ENCODE results near the gene RRAS2. TPM values are rescaled to one million over a fixed set of nuclear protein-coding genes. Genes with fewer than 3 reads are reported as not detected.

The RRAS2 gene
- polyA plus RNA-seq, 1 of the 3 experiments (the other 2 are of a cell fraction): 53.3 TPM

GRCh38 chr11:14259878-14260277, 99.1 kb downstream of the RRAS2 start:
- Histone ChIP-seq H4K20me1 (ENCODE audit: insufficient read depth) (no peaks in the 10 kb centered on the region), H3F3A (replicated peaks; ENCODE audit: insufficient read depth) (no peaks in the 10 kb centered on the region), H3K79me2 (ENCODE audit: insufficient read depth) (no peaks in the 10 kb centered on the region), H3K9me3 (no peaks in the 10 kb centered on the region), H3K27ac (ENCODE audit: low read depth in 2 of 2, low read length in 1 of 2) (no peak overlapping the region), H3K27me3 (ENCODE audit: insufficient read depth) (no peaks in the 10 kb centered on the region), H2AFZ (ENCODE audit: low read depth) (no peak overlapping the region), H3K4me3 (ENCODE audit: low read depth in 2 of 2, low read length in 1 of 2) (no peak overlapping the region), H3K4me1 (ENCODE audit: control insufficient read depth in 1 of 2, insufficient read depth in 2 of 2, low read depth in 1 of 2, low read length in 1 of 2) (no peaks in the 10 kb centered on the region; a peak in 1 of 4 replicates), H3K9me2 (no peaks in the 10 kb centered on the region), H3K36me3 (replicated peaks in 1 of 2; ENCODE audit: control insufficient read depth in 1 of 2, insufficient read depth in 2 of 2, low read length in 1 of 2) (no peaks in the 10 kb centered on the region), H3K9ac (no peak overlapping the region), H3K4me2 (no peak overlapping the region)
- ChIA-PET CTCF (no interaction called here), POLR2A (no interaction called here)
- WGBS (ENCODE audit: low lambda C conversion rate): 80% methylated on average over 1 of the region's 1 CpG
- DNase-seq: no peak
- TF ChIP-seq POLR2AphosphoS5 (IDR thresholded peaks at IDR 0.05; ENCODE audit: low read depth, low read length) (no peak), NRF1 (IDR thresholded peaks at IDR 0.05; ENCODE audit: low read depth, low read length) (no peak), SMC3 (IDR thresholded peaks at IDR 0.05; ENCODE audit: low read depth, low read length) (no peak), REST (IDR thresholded peaks at IDR 0.05; ENCODE audit: low read depth, low read length) (no peak), NFIC (IDR thresholded peaks at IDR 0.05; ENCODE audit: borderline replicate concordance) (no peak)

GRCh38 chr11:14259186-14259784, 99.7 kb downstream of the RRAS2 start:
- no peak overlapping the region for H3K4me2 ChIP-seq
- no peaks in the 10 kb centered on the region for H3K9me2 ChIP-seq
- no peaks in the 10 kb centered on the region for H3F3A ChIP-seq (replicated peaks; ENCODE audit: insufficient read depth)
- H3K4me1 ChIP-seq (ENCODE audit: control insufficient read depth in 1 of 2, insufficient read depth in 2 of 2, low read depth in 1 of 2, low read length in 1 of 2): no peaks in the 10 kb centered on the region; a peak in 1 of 4 replicates
- H4K20me1 ChIP-seq (ENCODE audit: insufficient read depth): no peaks in the 10 kb centered on the region
- no peak overlapping the region for H2AFZ ChIP-seq (ENCODE audit: low read depth)
- H3K27ac ChIP-seq (ENCODE audit: low read depth in 2 of 2, low read length in 1 of 2): no peak overlapping the region
- 89% methylated on average over 37 of the region's 38 CpGs for WGBS (ENCODE audit: low lambda C conversion rate)
- no peak overlapping the region for H3K4me3 ChIP-seq (ENCODE audit: low read depth in 2 of 2, low read length in 1 of 2)
- H3K27me3 ChIP-seq (ENCODE audit: insufficient read depth): no peaks in the 10 kb centered on the region
- H3K36me3 ChIP-seq (replicated peaks in 1 of 2; ENCODE audit: control insufficient read depth in 1 of 2, insufficient read depth in 2 of 2, low read length in 1 of 2): no peaks in the 10 kb centered on the region
- CTCF ChIA-PET: no interaction called here
- POLR2A ChIA-PET: interaction anchor here (0.7 kb wide), 1 partner anchor 8 kb away, joined by 3 read pairs; no protein-coding TSS in a partner anchor
- H3K9me3 ChIP-seq: no peaks in the 10 kb centered on the region
- no peak overlapping the region for H3K9ac ChIP-seq
- H3K79me2 ChIP-seq (ENCODE audit: insufficient read depth): no peaks in the 10 kb centered on the region
- no peak for DNase-seq
- TF ChIP-seq GATA2 (CRISPR knock-in tag; IDR thresholded peaks at IDR 0.05): no peak
- no peak for TF ChIP-seq FOXM1 (IDR thresholded peaks at IDR 0.05; ENCODE audit: low read depth)
- TF ChIP-seq YY1 (IDR thresholded peaks at IDR 0.05; ENCODE audit: low read depth): no peak
- no peak for TF ChIP-seq SIN3A (IDR thresholded peaks at IDR 0.05; ENCODE audit: borderline replicate concordance, low read depth, low read length)
- TF ChIP-seq RXRA (IDR thresholded peaks at IDR 0.05; ENCODE audit: borderline replicate concordance, low read depth): no peak
- TF ChIP-seq NFIC (IDR thresholded peaks at IDR 0.05; ENCODE audit: borderline replicate concordance): no peak
- TF ChIP-seq REST (IDR thresholded peaks at IDR 0.05; ENCODE audit: low read depth, low read length): no peak
- TF ChIP-seq GABPA (IDR thresholded peaks at IDR 0.05; ENCODE audit: low read depth): no peak
- no peak for TF ChIP-seq MAX (IDR thresholded peaks at IDR 0.05; ENCODE audit: low read depth)
- no peak for TF ChIP-seq ZBTB33 (IDR thresholded peaks at IDR 0.05; ENCODE audit: borderline replicate concordance, low read depth)
- no peak for TF ChIP-seq RAD21 (IDR thresholded peaks at IDR 0.05; ENCODE audit: low read length)
- TF ChIP-seq IRF3 (IDR thresholded peaks at IDR 0.05; ENCODE audit: low read depth, low read length): no peak
- no peak for TF ChIP-seq MXI1 (IDR thresholded peaks at IDR 0.05; ENCODE audit: low read depth, low read length)
- TF ChIP-seq SMC3 (IDR thresholded peaks at IDR 0.05; ENCODE audit: low read depth, low read length): no peak

All from SK-N-SH (cell line).